Astrocyte of the spinal cord (primary cell): ENCODE results near the gene RDH13.
"Not testable (repeated sequence)": the region's sequence is repeated elsewhere in the genome, so short reads cannot be mapped to it uniquely, and the experiment has no call there.

Experiments
- DNase-seq: peaks from one replicate; pipeline ENCODE4 v3.0.0; 2011; ENCODE audit warnings: low read depth, low spot score
- H3K4me3 ChIP-seq: 2 replicates; pipeline ENCODE4 v1.5.1; 2011; ENCODE audit warnings: low read depth, mild to moderate bottlenecking, low read length, moderate library complexity
- in situ Hi-C: cut with HindIII; loops from 2 replicates; pipeline ENCODE4 v1.10.0; 2017; ENCODE audit warnings: low sequenced_read_pairs
- TF ChIP-seq, protein P1 (sequence below): IDR thresholded peaks from 2 replicates; pipeline ENCODE4 v1.5.1; 2012; ENCODE audit warnings: low read depth, mild to moderate bottlenecking, low read length, inconsistent platforms

The RDH13 gene

DNA sequence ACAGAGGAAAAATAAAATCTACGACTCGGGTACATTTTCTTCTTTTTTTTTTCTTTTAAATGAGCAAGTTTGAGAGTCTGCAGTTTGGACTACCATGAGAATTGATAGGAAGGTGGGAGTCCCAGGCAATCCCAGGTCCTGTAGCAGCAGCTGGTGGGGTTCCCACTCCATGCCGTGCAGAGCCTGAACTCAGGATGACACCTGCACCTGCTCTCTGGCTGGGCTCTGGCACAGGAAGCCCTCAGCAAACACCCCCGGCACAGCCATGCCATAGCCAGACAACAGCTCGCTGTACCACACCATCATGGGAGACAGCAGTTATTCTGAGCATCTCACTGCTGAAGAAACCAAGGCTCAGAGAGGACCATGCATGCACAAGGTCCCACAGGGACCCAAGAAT lies 18.7 kb downstream of the RDH13 start:
- no peak for DNase-seq
- no peak overlapping the region for H3K4me3 ChIP-seq
- in situ Hi-C loops = no loop called here
- TF ChIP-seq, protein P1, sequence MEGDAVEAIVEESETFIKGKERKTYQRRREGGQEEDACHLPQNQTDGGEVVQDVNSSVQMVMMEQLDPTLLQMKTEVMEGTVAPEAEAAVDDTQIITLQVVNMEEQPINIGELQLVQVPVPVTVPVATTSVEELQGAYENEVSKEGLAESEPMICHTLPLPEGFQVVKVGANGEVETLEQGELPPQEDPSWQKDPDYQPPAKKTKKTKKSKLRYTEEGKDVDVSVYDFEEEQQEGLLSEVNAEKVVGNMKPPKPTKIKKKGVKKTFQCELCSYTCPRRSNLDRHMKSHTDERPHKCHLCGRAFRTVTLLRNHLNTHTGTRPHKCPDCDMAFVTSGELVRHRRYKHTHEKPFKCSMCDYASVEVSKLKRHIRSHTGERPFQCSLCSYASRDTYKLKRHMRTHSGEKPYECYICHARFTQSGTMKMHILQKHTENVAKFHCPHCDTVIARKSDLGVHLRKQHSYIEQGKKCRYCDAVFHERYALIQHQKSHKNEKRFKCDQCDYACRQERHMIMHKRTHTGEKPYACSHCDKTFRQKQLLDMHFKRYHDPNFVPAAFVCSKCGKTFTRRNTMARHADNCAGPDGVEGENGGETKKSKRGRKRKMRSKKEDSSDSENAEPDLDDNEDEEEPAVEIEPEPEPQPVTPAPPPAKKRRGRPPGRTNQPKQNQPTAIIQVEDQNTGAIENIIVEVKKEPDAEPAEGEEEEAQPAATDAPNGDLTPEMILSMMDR = no peak

DNA sequence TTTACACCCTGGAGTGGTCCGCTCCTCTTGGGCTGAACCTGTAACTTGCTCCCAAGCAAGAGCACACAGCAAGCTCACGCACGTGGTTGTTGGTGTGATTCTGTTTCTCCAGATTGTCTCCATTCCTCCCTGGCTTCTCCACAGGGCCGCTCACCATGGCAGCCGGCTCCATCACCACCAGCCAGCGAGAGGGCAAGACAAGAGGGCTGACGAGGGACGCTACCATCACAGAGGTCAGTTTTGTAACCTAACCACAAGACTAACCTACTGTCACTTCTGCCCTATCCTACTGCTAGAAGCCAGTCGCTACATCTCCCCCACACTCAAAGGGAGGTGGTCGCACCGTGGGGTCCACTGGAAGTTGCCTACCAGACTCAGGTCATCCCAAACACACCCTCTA lies 20.3 kb downstream of the RDH13 start:
- no peak for DNase-seq
- no peak overlapping the region for H3K4me3 ChIP-seq
- TF ChIP-seq, protein P1 = no peak
- in situ Hi-C loops = no loop called here

DNA sequence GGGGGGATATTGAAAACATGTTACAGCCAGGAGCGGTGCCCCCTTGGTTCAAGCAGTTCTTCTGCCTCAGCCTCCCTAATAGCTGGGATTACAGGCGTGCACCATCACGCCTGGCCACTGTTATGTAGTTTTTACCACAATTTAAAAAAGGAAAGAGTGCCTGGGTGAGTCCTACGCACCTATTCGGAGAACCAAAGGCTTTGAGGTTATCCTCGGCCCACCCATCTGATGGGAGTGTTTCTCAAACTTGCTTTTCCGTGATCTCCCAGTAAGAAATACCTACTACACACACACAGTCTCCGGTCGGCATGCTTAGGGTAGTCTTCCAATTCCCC lies 20.6 kb downstream of the RDH13 start:
- in situ Hi-C loops = no loop called here
- H3K4me3 ChIP-seq = no peak overlapping the region

DNA sequence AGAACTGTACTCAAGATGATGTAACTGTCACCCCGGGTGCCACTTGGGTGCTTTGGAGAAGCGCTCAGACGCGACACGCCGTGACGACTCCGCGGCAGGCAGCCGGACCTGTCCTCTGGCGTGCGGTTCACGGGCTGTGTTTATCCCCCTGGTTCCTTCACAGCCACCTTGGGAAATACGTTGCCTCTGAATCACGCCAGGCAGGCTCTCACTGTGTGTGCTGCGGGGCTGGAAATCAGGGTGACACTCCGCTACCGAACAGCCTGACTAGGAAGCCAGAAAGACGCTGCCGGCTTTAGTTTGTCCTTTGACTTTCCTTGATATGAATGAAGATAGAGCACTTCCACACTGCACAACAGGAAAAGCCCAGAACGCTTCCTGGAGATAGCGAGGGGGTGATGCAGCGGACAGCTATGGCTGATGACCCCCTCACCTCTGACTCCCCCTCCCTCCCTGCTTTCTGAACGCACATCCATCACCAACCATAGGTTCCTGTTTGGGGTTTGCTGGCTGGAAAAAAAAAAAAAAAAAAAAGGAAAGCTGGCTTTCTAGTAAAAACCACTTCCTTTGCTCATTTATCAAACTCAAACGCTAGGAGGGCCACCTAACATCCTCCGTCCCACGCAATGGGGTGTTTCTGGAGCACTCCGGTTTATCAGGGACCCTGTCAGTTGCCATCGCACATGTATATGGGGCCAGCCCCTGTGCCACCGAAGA lies 21.2 kb downstream of the RDH13 start:
- TF ChIP-seq, protein P1 = no peak
- H3K4me3 ChIP-seq = no peak overlapping the region
- in situ Hi-C loops = no loop called here
- DNase-seq = no peak

More for the DNA sequence above, 20.6 kb downstream of the RDH13 start:
- no peak for DNase-seq
- TF ChIP-seq, protein P1 = no peak

DNA sequence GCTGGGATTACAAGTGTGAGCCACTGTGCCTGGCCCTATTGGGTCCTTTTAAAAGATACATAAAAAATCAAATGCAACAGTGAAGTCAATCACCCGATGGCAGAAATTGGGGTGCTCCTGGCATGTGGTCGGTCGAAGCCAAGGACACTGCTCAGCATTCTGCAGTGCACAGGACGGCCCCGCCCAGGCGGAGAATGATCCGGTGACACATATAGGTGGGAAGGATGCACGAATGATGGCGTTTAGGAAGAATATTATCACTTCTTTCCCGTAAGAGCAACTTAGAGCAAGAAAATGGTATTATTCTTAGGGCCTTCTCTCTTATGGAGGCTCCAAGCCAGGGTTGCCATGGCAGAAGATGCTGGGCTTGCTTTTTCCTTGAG lies 21.7 kb downstream of the RDH13 start:
- no peak for DNase-seq
- in situ Hi-C loops = no loop called here
- TF ChIP-seq, protein P1 = no peak

DNA sequence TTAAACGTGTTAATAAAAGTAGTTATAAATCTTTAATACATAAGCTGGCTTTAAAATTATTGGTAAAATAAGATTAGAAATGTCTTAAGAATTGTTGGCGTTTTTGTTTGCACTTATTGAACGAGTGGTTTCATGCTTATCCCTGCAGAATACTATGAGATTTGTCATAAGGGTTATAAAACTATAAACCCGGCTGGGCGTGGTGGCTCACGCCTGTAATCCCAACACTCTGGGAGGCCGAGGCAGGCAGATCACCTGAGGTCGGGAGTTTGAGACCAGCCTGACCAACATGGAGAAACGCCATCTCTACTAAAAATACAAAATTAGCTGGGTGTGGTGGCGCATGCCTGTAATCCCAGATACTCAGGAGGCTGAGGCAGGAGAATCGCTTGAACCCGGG lies 22.3 kb downstream of the RDH13 start:
- H3K4me3 ChIP-seq, in situ Hi-C loops, DNase-seq: not testable (repeated sequence)

More for the DNA sequence above, 21.7 kb downstream of the RDH13 start:
- no peak overlapping the region for H3K4me3 ChIP-seq

DNA sequence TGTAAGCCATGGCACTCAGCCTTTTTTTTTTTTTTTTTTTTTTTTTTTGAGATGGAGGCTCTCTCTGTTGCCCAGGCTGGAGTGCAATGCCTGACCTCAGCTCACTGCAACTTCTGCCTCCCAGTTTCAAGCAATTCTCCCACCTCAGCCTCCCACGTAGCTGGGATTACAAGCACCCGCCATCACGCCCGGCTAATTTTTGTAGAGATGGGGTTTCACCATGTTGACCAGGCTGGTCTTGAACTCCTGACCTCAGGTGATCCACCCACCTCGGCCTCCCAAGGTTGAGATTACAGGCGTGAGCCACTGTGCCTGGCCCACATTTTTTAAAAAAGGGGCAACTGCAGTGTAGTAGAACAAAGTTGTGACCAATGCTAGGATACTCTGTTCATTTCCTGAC lies 25.3 kb downstream of the RDH13 start:
- H3K4me3 ChIP-seq, DNase-seq, in situ Hi-C loops: not testable (repeated sequence)

DNA sequence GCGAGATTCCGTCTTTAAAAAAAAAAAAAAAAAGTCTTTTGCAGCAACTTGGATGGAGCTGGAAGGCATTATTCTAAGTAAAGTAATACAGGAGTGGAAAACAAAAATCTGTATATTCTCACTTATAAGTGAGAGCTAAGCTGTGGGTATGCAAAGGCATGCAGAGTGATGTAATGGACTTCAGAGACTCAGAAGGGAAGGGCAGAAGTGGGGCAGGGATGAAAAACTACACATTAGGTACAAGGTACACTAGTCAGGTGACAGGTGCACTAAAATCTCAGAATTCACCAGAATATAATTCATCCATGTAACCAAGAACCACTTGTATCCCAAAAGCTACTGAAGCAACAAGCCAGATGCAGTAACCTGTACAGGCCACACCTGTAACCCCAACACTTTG lies 26.9 kb downstream of the RDH13 start:
- in situ Hi-C loops = no loop called here
- H3K4me3 ChIP-seq = no peak overlapping the region
- TF ChIP-seq, protein P1 = no peak
- no peak for DNase-seq
